Heart right ventricle (tissue), 16 donors: Measurements from ENCODE around the gene IL1RAPL1. TPM values are rescaled to one million over a fixed set of nuclear protein-coding genes. Genes with fewer than 3 reads are reported as not detected.
A peak's percentile ranks its signal among the peaks of the same experiment; 100 is the strongest.

ENCODE experiments used
- ATAC-seq, 8 donors: fragments of 200-7000 bp; cut with Tn5 transposase; one replicate each; pipeline ENCODE4 v1.9.1; 2020; ENCODE audit warnings: mild to moderate bottlenecking in 8 of 8, moderate library complexity in 8 of 8, moderate number of reproducible peaks in 1 of 8
- DNase-seq, 2 donors: peaks; one replicate each; pipeline ENCODE4 v3.0.0-alpha.2; 2020
- H3K27ac ChIP-seq, 10 donors: fragments of 200-600 bp; sonication (generic) in 2 of 10; one replicate each; pipeline versions ENCODE4 v1.5.0 to v1.8.0; 2020 to 2022; ENCODE audit warnings: mild to moderate bottlenecking in 3 of 10
- H3K27me3 ChIP-seq, 7 donors: fragments of 200-600 bp; one replicate each; pipeline ENCODE4 v1.8.0; 2021 to 2022; ENCODE audit warnings: mild to moderate bottlenecking in 2 of 7
- H3K36me3 ChIP-seq, 9 donors: fragments of 200-600 bp; sonication (generic) in 1 of 9; one replicate each; pipeline versions ENCODE4 v1.5.0 to v1.8.0; 2020 to 2022; ENCODE audit warnings: mild to moderate bottlenecking in 2 of 9
- H3K4me1 ChIP-seq, 9 donors: fragments of 200-600 bp; sonication (generic) in 1 of 9; one replicate each; pipeline versions ENCODE4 v1.5.0 to v1.8.0; 2020 to 2022; ENCODE audit warnings: mild to moderate bottlenecking in 4 of 9
- H3K4me3 ChIP-seq, 10 donors: fragments of 200-600 bp; sonication (generic) in 2 of 10; one replicate each; pipeline versions ENCODE4 v1.5.0 to v1.8.0; 2020 to 2022; ENCODE audit warnings: mild to moderate bottlenecking in 7 of 10, moderate library complexity in 2 of 10
- H3K9me3 ChIP-seq, 11 donors: fragments of 200-600 bp in 10 of 11; sonication (generic) in 2 of 11; one replicate each; pipeline versions ENCODE4 v1.5.0 to v1.8.0; 2013 to 2022; ENCODE audit warnings: mild to moderate bottlenecking in 2 of 11, control low read depth in 1 of 11, moderate library complexity in 1 of 11
- WGBS, 2 donors: extraction: QIAGEN DNeasy Blood & Tissue Kit; methylation state at CpG; one replicate each; pipeline ENCODE4 v1.1.7; 2013; ENCODE audit warnings: inconsistent platforms in 1 of 2; 5-methylcytosine and 5-hydroxymethylcytosine counted together
- intact Hi-C, 10 donors: fragments of 100-400 bp; cut with DNase I; formaldehyde crosslinking; loops; one replicate each; pipeline versions ENCODE4 v1.11.1 to v1.14.2; 2022
- polyA plus RNA-seq, 2 donors: library from polyadenylated mRNA; stranded (reverse); fragments of 200-250 nt; gene quantifications; one replicate each; pipeline ENCODE4 v1.2.3, GENCODE V29; 2013
- total RNA-seq, 10 donors: library from RNA; stranded (reverse); fragmentation: NEBNext Ultra II Directional in 3 of 10; extraction: Animal tissue kit (Norgen Biotek cat#: 25700) in 3 of 10; gene quantifications; one replicate each; pipeline versions ENCODE4 v1.2.1 to v1.2.4, GENCODE V29; 2021 to 2023
- TF ChIP-seq, protein P1 (sequence below), 9 donors: fragments of 200-600 bp; sonication (generic) in 2 of 9; IDR thresholded peaks; one replicate each; pipeline versions ENCODE4 v1.5.0 to v1.8.0; 2021 to 2022; ENCODE audit warnings: antibody characterized with exemption in 9 of 9, mild to moderate bottlenecking in 5 of 9, moderate library complexity in 1 of 9
- donor health status: Arrhythmogenic right ventricular cardiomyopathy.
- donor health status: ischemic (EF 13 %, LVEDD 7.1; RV severe dilation, severe dysfunction).
- donor health status: healthy with polysubstance abuse.
- donor health status: DM: no; HTN: yes; CAD: no.
- donor health status: DM: no; HTN: no; CAD: no.
- donor health status: ischemic (EF 25% LVEDD 6.9; RV normal size, moderate dysfunction).
- donor health status: ischemic (EF 25% LVEDD 5.7; RV mildly dilated, moderate dysfunction).
- donor health status: healthy.
- donor health status: DM: yes; HTN: yes; CAD: no.
- donor health status: Ischemic cardiomyopathy.
- donor health status: ischemic (EF 35%, LVEDD 5.7; RV mildly dilated, moderate dysfunction).
- donor health status: nonischemic (EF 11% LVEDD 7.7; RV severe dilation, severe dysfunction).
- donor health status: DM: yes; HTN: yes; CAD: no.
- donor health status: PGD.
- donor health status: ischemic (EF 29% LVEDD 5.4; RV normal size, mild dysfunction).
- donor health status: nonischemic (EF 23%, LVEDD 6.1; RV moderate dilation, normal function).

Gene IL1RAPL1
- total and polyA plus RNA-seq, 12 donors, result 0.13 to 6.3 (median 2.8) TPM

DNA sequence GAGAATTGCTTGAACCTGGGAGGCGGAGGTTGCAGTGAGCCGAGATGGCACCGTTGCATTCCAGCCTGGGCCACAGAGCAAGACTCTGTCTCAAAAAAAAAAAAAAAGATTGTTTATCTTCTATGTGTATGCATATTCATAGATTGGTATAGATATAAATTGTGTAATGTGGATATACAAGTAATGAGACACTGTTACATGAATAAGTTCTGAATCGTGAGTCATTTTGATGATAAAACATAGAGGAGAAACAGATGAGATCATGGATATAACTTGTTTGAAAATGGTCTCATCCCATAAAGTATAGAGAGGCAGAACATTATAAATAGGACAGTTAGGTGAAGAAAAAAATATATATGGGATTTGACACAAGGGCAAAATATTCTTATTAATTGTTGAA is 628.0 kb downstream of the IL1RAPL1 start:
- Histone ChIP-seq H3K4me3 (no peak overlapping the region), H3K27ac (no peak overlapping the region), H3K36me3 (no peaks in the 10 kb centered on the region), H3K4me1 (no peaks in the 10 kb centered on the region), H3K9me3 (peaks cover 0 to 4% (median 0%) of the 10 kb centered on the region in 11 donors), H3K27me3 (no peaks in the 10 kb centered on the region)
- TF ChIP-seq, protein P1, sequence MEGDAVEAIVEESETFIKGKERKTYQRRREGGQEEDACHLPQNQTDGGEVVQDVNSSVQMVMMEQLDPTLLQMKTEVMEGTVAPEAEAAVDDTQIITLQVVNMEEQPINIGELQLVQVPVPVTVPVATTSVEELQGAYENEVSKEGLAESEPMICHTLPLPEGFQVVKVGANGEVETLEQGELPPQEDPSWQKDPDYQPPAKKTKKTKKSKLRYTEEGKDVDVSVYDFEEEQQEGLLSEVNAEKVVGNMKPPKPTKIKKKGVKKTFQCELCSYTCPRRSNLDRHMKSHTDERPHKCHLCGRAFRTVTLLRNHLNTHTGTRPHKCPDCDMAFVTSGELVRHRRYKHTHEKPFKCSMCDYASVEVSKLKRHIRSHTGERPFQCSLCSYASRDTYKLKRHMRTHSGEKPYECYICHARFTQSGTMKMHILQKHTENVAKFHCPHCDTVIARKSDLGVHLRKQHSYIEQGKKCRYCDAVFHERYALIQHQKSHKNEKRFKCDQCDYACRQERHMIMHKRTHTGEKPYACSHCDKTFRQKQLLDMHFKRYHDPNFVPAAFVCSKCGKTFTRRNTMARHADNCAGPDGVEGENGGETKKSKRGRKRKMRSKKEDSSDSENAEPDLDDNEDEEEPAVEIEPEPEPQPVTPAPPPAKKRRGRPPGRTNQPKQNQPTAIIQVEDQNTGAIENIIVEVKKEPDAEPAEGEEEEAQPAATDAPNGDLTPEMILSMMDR (IDR thresholded peaks at IDR 0.05), result no peak
- DNase-seq (no peak), ATAC-seq (no peak)
- intact Hi-C loops, result no loop called here
- 89 to 94% methylated on average over 4 of the region's 4 CpGs for WGBS, 2 donors

DNA sequence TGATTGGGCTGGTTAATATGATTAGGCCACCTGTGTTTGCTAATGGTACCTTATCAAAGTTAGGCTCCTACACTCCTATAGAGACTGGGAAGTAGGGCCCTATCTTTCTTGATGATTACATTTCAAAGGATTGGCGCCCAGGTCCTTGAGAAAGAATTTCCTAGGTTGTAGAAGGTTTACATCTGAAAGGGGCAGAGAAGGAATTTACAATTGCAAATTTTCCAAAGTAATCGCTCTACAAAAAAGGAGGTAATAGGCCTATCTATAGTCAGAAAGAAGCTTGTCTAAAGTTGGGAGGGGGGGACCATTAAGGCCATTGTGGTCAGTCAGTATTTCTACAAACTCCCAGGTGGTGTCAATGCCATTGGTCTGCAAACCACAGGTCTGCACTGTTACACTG is 638.4 kb downstream of the IL1RAPL1 start:
- DNase-seq (no peak), ATAC-seq (no peak)
- no peak overlapping the region for H3K4me3 ChIP-seq
- no peak overlapping the region for H3K27ac ChIP-seq
- no peaks in the 10 kb centered on the region for H3K27me3 ChIP-seq
- intact Hi-C loops, result no loop called here
- no peaks in the 10 kb centered on the region for H3K4me1 ChIP-seq
- no peaks in the 10 kb centered on the region for H3K36me3 ChIP-seq
- WGBS, 2 donors, result 71 to 85% methylated on average over 2 of the region's 2 CpGs
- no peaks in the 10 kb centered on the region for H3K9me3 ChIP-seq
- TF ChIP-seq, protein P1 (IDR thresholded peaks at IDR 0.05), result no peak

DNA sequence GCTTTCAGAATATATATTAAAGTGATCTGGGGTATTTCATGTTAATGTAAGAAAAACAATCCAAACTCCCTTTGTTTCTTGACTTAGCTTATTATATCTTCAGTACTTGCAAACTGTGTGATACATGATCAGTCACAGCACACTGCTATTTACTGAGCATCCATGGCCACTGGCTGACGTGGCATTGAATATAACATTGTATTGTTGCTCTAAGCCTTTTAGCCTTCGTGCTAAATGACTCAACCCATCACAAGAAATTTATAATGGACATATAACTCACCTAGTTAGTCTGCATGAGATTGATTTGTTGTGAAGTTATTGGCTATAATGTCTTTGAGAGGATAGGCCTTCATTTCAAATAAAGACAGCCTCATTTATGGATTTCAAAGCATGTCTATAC is 642.6 kb downstream of the IL1RAPL1 start:
- intact Hi-C loops, result no loop called here
- Histone ChIP-seq H3K27me3 (no peaks in the 10 kb centered on the region), H3K4me3 (no peak overlapping the region), H3K27ac (no peak overlapping the region), H3K4me1 (no peaks in the 10 kb centered on the region), H3K36me3 (no peaks in the 10 kb centered on the region), H3K9me3 (no peaks in the 10 kb centered on the region)
- TF ChIP-seq, protein P1 (IDR thresholded peaks at IDR 0.05), result no peak
- DNase-seq, result no peak
- ATAC-seq, result no peak
- WGBS, 2 donors, result 86 to 97% methylated on average over 2 of the region's 2 CpGs

DNA sequence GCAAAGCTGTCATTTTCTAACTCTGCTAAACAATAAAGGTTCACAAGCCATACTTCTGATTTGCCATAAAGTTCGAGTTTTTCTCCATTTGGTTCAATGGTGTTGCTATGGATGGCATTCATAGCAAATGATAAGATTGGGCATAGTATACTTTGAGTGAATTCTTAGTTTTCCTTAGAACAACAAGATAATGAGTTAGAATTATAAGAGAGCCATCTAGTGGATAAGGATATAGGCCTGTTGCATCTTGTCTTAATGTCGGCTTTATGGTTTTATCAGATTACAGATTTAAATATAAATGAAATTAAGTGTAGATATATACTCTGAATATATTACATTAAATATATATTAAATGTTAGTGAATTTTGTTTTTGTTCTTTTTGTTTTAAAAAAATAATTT is 644.6 kb downstream of the IL1RAPL1 start:
- WGBS, 2 donors, result 46 to 51% methylated on average over 2 of the region's 2 CpGs
- H3K4me3 ChIP-seq, result no peak overlapping the region
- TF ChIP-seq, protein P1 (IDR thresholded peaks at IDR 0.05), result peak in 5 of 9 donors; percentile 27 to 49 (median 29)
- ATAC-seq (no peak), DNase-seq (no peak)
- H3K4me1 ChIP-seq, result no peaks in the 10 kb centered on the region
- no peaks in the 10 kb centered on the region for H3K27me3 ChIP-seq
- H3K27ac ChIP-seq, result no peak overlapping the region
- intact Hi-C loops, result no loop called here
- no peaks in the 10 kb centered on the region for H3K9me3 ChIP-seq
- no peaks in the 10 kb centered on the region for H3K36me3 ChIP-seq
